A549 (cell line): ENCODE results near the gene BAHCC1. TPM values are rescaled to one million over a fixed set of nuclear protein-coding genes. Genes with fewer than 3 reads are reported as not detected.

Source experiments
- ATAC-seq, 2 experiments: fragments of 200-7000 bp in 1 of 2; fragments of >200 bp in 1 of 2; cut with Nextera tagmentation in 1 of 2; cut with Tn5 transposase in 1 of 2; 3 replicates each; pipeline versions ENCODE4 v1.8.0 to v1.9.1; 2018 to 2020; ENCODE audit warnings: mild to moderate bottlenecking in 1 of 2, moderate library complexity in 1 of 2
- CTCF ChIA-PET: fragments of 300-600 bp; sonication (Branson Sonifier 250); formaldehyde crosslinking; extraction: SDS; loops from one replicate; lab custom pipeline; 2021; ENCODE audit warnings: antibody characterized with exemption, inconsistent platforms; lab: Yijun Ruan, JAX
- POLR2A ChIA-PET: fragments of 350-600 bp; formaldehyde crosslinking; extraction: SDS; loops from one replicate; lab custom pipeline; 2021; ENCODE audit warnings: antibody characterized with exemption, inconsistent platforms; lab: Yijun Ruan, JAX
- DNase-seq, 2 experiments: peaks; one replicate each; pipeline versions ENCODE4 v3.0.0 to v3.0.0-alpha.2; 2011 to 2016; ENCODE audit warnings: low read depth in 1 of 2, low spot score in 1 of 2
- FAIRE-seq: peaks from 2 replicates; lab custom pipeline; 2011; peaks lifted over from hg19 to GRCh38; lab: Jason Lieb, UNC
- H3K27ac ChIP-seq, 2 experiments: fragments of >200 bp; sonication (Bioruptor Twin); formaldehyde crosslinking; 3 replicates each; pipeline ENCODE4 v1.5.1; 2016 to 2017
- H3K4me1 ChIP-seq: fragments of >200 bp; sonication (Bioruptor Twin); formaldehyde crosslinking; 3 replicates; pipeline ENCODE4 v1.6.1; 2016
- H3K4me2 ChIP-seq: fragments of >200 bp; sonication (Bioruptor Twin); formaldehyde crosslinking; 3 replicates; pipeline ENCODE4 v1.6.1; 2016
- H3K4me3 ChIP-seq: fragments of >200 bp; sonication (Bioruptor Twin); formaldehyde crosslinking; 3 replicates; pipeline ENCODE4 v1.5.1; 2016
- H3K9me3 ChIP-seq: fragments of >200 bp; sonication (Bioruptor Twin); formaldehyde crosslinking; 3 replicates; pipeline ENCODE4 v1.6.1; 2016
- BCL3 ChIP-seq: fragments of >200 bp; sonication (Bioruptor Twin); formaldehyde crosslinking; IDR thresholded peaks from 3 replicates; pipeline ENCODE4 v1.6.1; 2016
- BHLHE40 ChIP-seq: IDR thresholded peaks from 2 replicates; pipeline ENCODE4 v1.6.1; 2012; ENCODE audit warnings: low read depth, low read length, inconsistent platforms
- CBX2 ChIP-seq: fragments of 200-600 bp; sonication (generic); IDR thresholded peaks from 2 replicates; pipeline ENCODE4 v1.6.1; 2016; ENCODE audit warnings: low read depth, mild to moderate bottlenecking, borderline replicate concordance
- CHD4 ChIP-seq: fragments of 200-600 bp; sonication (generic); IDR thresholded peaks from 2 replicates; pipeline ENCODE4 v1.6.1; 2016; ENCODE audit warnings: antibody characterized with exemption, mild to moderate bottlenecking, borderline replicate concordance
- EHMT2 ChIP-seq: fragments of 200-600 bp; sonication (generic); IDR thresholded peaks from 2 replicates; pipeline ENCODE4 v1.6.1; 2016; ENCODE audit warnings: antibody characterized with exemption, low read depth, mild to moderate bottlenecking, moderate library complexity
- FOSL2 ChIP-seq, 2 experiments: fragments of 450-650 bp in 1 of 2; fragments of >200 bp in 1 of 2; sonication (Bioruptor Twin) in 1 of 2; formaldehyde crosslinking; IDR thresholded peaks; 2 replicates each; pipeline versions ENCODE4 v1.5.0 to v1.6.1; 2016 to 2020; ENCODE audit warnings: mild to moderate bottlenecking in 1 of 2, moderate library complexity in 1 of 2
- HEYL ChIP-seq: fragments of 250-450 bp; sonication (Bioruptor Pico); IDR thresholded peaks from 2 replicates; pipeline ENCODE4 v1.8.0; 2021; ENCODE audit warnings: mild to moderate bottlenecking, moderate library complexity
- HOXA7 ChIP-seq: fragments of 250-450 bp; sonication (Bioruptor Pico); IDR thresholded peaks from 2 replicates; pipeline ENCODE4 v1.5.0; 2020; ENCODE audit warnings: mild to moderate bottlenecking, moderate library complexity
- HOXB13 ChIP-seq: fragments of 250-450 bp; sonication (Bioruptor Pico); IDR thresholded peaks from 2 replicates; pipeline ENCODE4 v1.5.0; 2020; ENCODE audit warnings: low read depth, mild to moderate bottlenecking, moderate library complexity
- JUN ChIP-seq, 2 experiments: fragments of >200 bp; sonication (Bioruptor Twin); formaldehyde crosslinking; IDR thresholded peaks; 2 replicates in 1 of 2; 3 replicates in 1 of 2; pipeline ENCODE4 v1.6.1; 2016 to 2017
- JUNB ChIP-seq: fragments of >200 bp; sonication (Bioruptor Twin); formaldehyde crosslinking; IDR thresholded peaks from 2 replicates; pipeline ENCODE4 v1.6.1; 2016
- KDM1A ChIP-seq: fragments of 200-600 bp; sonication (generic); IDR thresholded peaks from 2 replicates; pipeline ENCODE4 v1.6.1; 2016; ENCODE audit warnings: low read depth, mild to moderate bottlenecking
- MYC ChIP-seq: IDR thresholded peaks from 2 replicates; pipeline ENCODE4 v1.6.1; 2012; ENCODE audit warnings: mild to moderate bottlenecking, inconsistent platforms, low read length, improper control_type of control experiment, borderline replicate concordance
- NPAS2 ChIP-seq: fragments of 250-450 bp; sonication (Bioruptor Pico); IDR thresholded peaks from 2 replicates; pipeline ENCODE4 v1.8.0; 2022; ENCODE audit warnings: mild to moderate bottlenecking, moderate library complexity, borderline replicate concordance
- PBX3 ChIP-seq: IDR thresholded peaks from 2 replicates; pipeline ENCODE4 v1.6.1; 2012
- PHF8 ChIP-seq: fragments of 200-600 bp; sonication (generic); IDR thresholded peaks from 2 replicates; pipeline ENCODE4 v1.6.1; 2016; ENCODE audit warnings: low read depth, mild to moderate bottlenecking, antibody characterized with exemption, moderate library complexity, borderline replicate concordance
- POLR2A ChIP-seq: IDR thresholded peaks from 2 replicates; pipeline ENCODE4 v1.6.1; 2012; ENCODE audit warnings: mild to moderate bottlenecking, low read length
- POLR2AphosphoS2 ChIP-seq: conservative IDR thresholded peaks from 2 replicates; pipeline ENCODE4 v1.6.1; 2012; ENCODE audit warnings: low read length, improper control_type of control experiment, inconsistent platforms
- RAD21 ChIP-seq, 2 experiments: fragments of >200 bp in 1 of 2; sonication (Bioruptor Twin) in 1 of 2; formaldehyde crosslinking in 1 of 2; IDR thresholded peaks in 1 of 2; conservative IDR thresholded peaks in 1 of 2; 2 replicates in 1 of 2; 3 replicates in 1 of 2; pipeline ENCODE4 v1.6.1; 2012 to 2018; ENCODE audit warnings: inconsistent platforms in 1 of 2
- RCOR1 ChIP-seq: fragments of 150-350 bp; IDR thresholded peaks from 2 replicates; pipeline ENCODE4 v1.6.1; 2014; ENCODE audit warnings: antibody characterized with exemption, low read length, low read depth
- REST ChIP-seq: fragments of 200-600 bp; sonication (generic); IDR thresholded peaks from 2 replicates; pipeline ENCODE4 v1.6.1; 2016; ENCODE audit warnings: antibody characterized with exemption, mild to moderate bottlenecking, moderate library complexity
- RFX5 ChIP-seq: fragments of 450-650 bp; IDR thresholded peaks from 2 replicates; pipeline ENCODE4 v1.7.1; 2014; ENCODE audit warnings: antibody characterized with exemption, mild to moderate bottlenecking, moderate library complexity
- RNF2 ChIP-seq: fragments of 200-600 bp; sonication (generic); IDR thresholded peaks from 2 replicates; pipeline ENCODE4 v1.6.1; 2016; ENCODE audit warnings: low read depth, mild to moderate bottlenecking, antibody characterized with exemption, moderate library complexity, borderline replicate concordance
- SREBF2 ChIP-seq: fragments of 450-650 bp; IDR thresholded peaks from 2 replicates; pipeline ENCODE4 v1.6.1; 2014; ENCODE audit warnings: mild to moderate bottlenecking, moderate library complexity
- ZFP36 ChIP-seq: fragments of 450-650 bp; IDR thresholded peaks from 2 replicates; pipeline ENCODE4 v1.6.1; 2014; ENCODE audit warnings: borderline replicate concordance; ENCODE audit not compliant: partially characterized antibody
- WGBS: methylation state at CpG from one replicate; pipeline ENCODE4 v1.1.6; 2017; ENCODE audit errors: missing lambda C conversion rate; 5-methylcytosine and 5-hydroxymethylcytosine counted together
- polyA plus RNA-seq, 4 experiments: library from polyadenylated mRNA; depleted of rRNA in 3 of 4; stranded (reverse); fragments of >200 nt; fragmentation: RNase III in 1 of 4; extraction: RNeasy Plus Mini Kit Qiagen cat#74134 plus additional on column Dnase treatment in 1 of 4; gene quantifications; 2 replicates in 3 of 4; 3 replicates in 1 of 4; pipeline ENCODE4 v1.2.3, GENCODE V29; 2011 to 2017

Gene BAHCC1
- polyA plus RNA-seq, 2 of the 4 experiments (the other 2 are of a cell fraction) = 2.6 to 5.8 TPM

GRCh38 chr17:81488276-81488860 lies 93.1 kb downstream of the BAHCC1 start:
- FAIRE-seq (no peak), ATAC-seq (peak; percentile 7; a peak in 5 of 6 replicates)
- peaks cover 43% of the 10 kb centered on the region for H3K4me1 ChIP-seq
- no peaks in the 10 kb centered on the region for H3K9me3 ChIP-seq
- TF ChIP-seq JUNB (no peak), BCL3 (peak; percentile 8; the same call in 1 of the 3 replicates), JUN (IDR thresholded peaks at IDR 0.05) (peak in 1 of 2 experiments; percentile 19; a peak in 4 of 5 replicates), POLR2A (no peak), SREBF2 (no peak), RNF2 (peak; percentile 84; the same call in 1 of the 2 replicates)
- TF ChIP-seq, all 56 proteins: peak for 3
- peak overlapping the region; percentile 77 for H3K4me3 ChIP-seq
- POLR2A ChIA-PET = interaction anchor here (1.1 to 2.3 kb wide), 4 partner anchors 12 to 69 kb away, joined by 3 to 16 read pairs (median 6); no protein-coding TSS in a partner anchor
- H3K27ac ChIP-seq = peak overlapping the region; percentile 97 to 98
- DNase-seq = no peak
- 33% methylated on average over 26 of the region's 52 CpGs for WGBS
- CTCF ChIA-PET = interaction anchor here (1.0 to 5.6 kb wide), 11 partner anchors 10 to 236 kb away, joined by 3 to 60 read pairs (median 6); partner anchors contain the start of gene SLC38A10
- peak overlapping the region; percentile 97 for H3K4me2 ChIP-seq

GRCh38 chr17:81489012-81489997 lies 94.0 kb downstream of the BAHCC1 start:
- peak overlapping the region; percentile 97 for H3K4me2 ChIP-seq
- 89% methylated on average over 26 of the region's 27 CpGs for WGBS
- ChIA-PET CTCF (interaction anchor here (0.7 to 2.1 kb wide), 16 partner anchors 9 to 395 kb away, joined by 3 to 9 read pairs (median 4); partner anchors contain the start of gene SLC38A10), POLR2A (interaction anchor here (0.7 to 2.3 kb wide), 6 partner anchors 18 to 94 kb away, joined by 3 to 16 read pairs (median 5); partner anchors contain the start of gene BAHCC1)
- FAIRE-seq (no peak), DNase-seq (no peak), ATAC-seq (no peak)
- H3K9me3 ChIP-seq = no peaks in the 10 kb centered on the region
- H3K4me1 ChIP-seq = peaks cover 39% of the 10 kb centered on the region
- no peak for TF ChIP-seq CHD4
- no peak for TF ChIP-seq RFX5
- no peak for TF ChIP-seq EHMT2
- TF ChIP-seq HOXA7 (CRISPR knock-in tag) = no peak
- no peak for TF ChIP-seq MYC
- TF ChIP-seq HEYL (CRISPR knock-in tag) = no peak
- no peak for TF ChIP-seq PBX3
- no peak for TF ChIP-seq BHLHE40
- TF ChIP-seq RCOR1 = no peak
- no peak for TF ChIP-seq ZFP36
- TF ChIP-seq POLR2AphosphoS2 = no peak
- TF ChIP-seq HOXB13 (CRISPR knock-in tag) = no peak
- TF ChIP-seq CBX2 = no peak
- TF ChIP-seq PHF8 = no peak
- TF ChIP-seq NPAS2 (CRISPR knock-in tag) = no peak
- no peak for TF ChIP-seq RAD21 (conservative IDR thresholded peaks at IDR 0.05 in 1 of 2, IDR thresholded peaks at IDR 0.05 in 1 of 2)
- no peak for TF ChIP-seq KDM1A
- TF ChIP-seq FOSL2 (IDR thresholded peaks at IDR 0.05) = no peak
- TF ChIP-seq FOSL2 (CRISPR knock-in tag; IDR thresholded peaks at IDR 0.05) = no peak
- no peak for TF ChIP-seq BCL3
- no peak for TF ChIP-seq REST
- no peak overlapping the region for H3K4me3 ChIP-seq
- H3K27ac ChIP-seq = peak overlapping the region; percentile 97 to 98; a peak in 4 of 6 replicates
